ENCODE results near the gene KLHL30.

The KLHL30 gene

DNA sequence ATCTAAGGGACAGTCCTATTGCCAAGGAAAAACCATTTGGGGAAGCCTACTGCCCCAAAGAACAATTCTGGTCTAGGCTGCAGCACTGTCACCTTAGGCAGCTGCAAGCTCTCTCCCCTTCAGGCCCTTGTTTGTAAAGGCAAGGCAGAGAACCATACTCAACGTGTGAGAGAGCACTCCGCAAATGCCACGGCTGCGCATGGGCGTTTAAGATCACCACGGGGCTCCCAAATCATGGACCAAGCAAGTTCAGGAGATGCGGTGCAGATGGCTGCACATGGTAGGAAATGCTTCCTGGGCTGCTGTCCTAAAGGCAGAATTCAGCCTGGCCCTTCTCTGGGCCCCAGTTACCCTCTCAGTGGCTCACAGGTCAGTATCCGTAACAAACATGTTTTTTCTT, 35.8 kb downstream of the KLHL30 start:
- H3K4me3 ChIP-seq (IDR thresholded peaks at IDR 0.05; ENCODE audit: insufficient read depth, low read depth, low read length): no peak overlapping the region
- H3K4me2 ChIP-seq: no peak overlapping the region
- no peaks in the 10 kb centered on the region for H4K20me1 ChIP-seq (ENCODE audit: insufficient read depth)
- H3K4me1 ChIP-seq (ENCODE audit: low read depth, poor library complexity, severe bottlenecking): peaks cover 5% of the 10 kb centered on the region
- H3K27me3 ChIP-seq (ENCODE audit: insufficient read depth, low read depth): no peaks in the 10 kb centered on the region
- no peak overlapping the region for H3K9ac ChIP-seq
- no peak overlapping the region for H3K27ac ChIP-seq
- H3K36me3 ChIP-seq (ENCODE audit: insufficient read depth): no peaks in the 10 kb centered on the region
- TF ChIP-seq, protein P1, sequence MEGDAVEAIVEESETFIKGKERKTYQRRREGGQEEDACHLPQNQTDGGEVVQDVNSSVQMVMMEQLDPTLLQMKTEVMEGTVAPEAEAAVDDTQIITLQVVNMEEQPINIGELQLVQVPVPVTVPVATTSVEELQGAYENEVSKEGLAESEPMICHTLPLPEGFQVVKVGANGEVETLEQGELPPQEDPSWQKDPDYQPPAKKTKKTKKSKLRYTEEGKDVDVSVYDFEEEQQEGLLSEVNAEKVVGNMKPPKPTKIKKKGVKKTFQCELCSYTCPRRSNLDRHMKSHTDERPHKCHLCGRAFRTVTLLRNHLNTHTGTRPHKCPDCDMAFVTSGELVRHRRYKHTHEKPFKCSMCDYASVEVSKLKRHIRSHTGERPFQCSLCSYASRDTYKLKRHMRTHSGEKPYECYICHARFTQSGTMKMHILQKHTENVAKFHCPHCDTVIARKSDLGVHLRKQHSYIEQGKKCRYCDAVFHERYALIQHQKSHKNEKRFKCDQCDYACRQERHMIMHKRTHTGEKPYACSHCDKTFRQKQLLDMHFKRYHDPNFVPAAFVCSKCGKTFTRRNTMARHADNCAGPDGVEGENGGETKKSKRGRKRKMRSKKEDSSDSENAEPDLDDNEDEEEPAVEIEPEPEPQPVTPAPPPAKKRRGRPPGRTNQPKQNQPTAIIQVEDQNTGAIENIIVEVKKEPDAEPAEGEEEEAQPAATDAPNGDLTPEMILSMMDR (conservative IDR thresholded peaks at IDR 0.05; ENCODE audit: low read depth, low read length): no peak
- H3K79me2 ChIP-seq (ENCODE audit: insufficient read depth, low read depth): no peaks in the 10 kb centered on the region
- H2AFZ ChIP-seq (ENCODE audit: low read depth): no peak overlapping the region

DNA sequence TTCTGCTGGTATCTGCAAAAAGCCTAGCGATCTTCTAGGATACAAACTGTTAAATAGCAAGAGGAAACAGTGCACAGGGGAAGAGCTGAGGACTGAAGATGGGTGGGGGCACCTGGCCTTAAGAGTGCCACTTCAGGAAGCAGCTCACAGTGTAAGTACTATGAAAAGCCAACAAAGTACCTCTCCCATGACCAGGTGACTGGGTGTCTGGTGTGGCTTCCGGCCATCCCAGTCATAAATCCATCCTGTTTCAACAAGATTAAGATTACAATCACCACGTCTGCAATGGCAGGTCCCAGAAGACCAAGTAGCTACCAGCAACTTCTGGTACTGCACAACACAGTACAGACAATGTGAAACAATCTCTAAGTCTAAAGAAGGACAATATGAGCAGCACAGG, 36.2 kb downstream of the KLHL30 start:
- H3K27ac ChIP-seq: no peak overlapping the region
- H3K27me3 ChIP-seq (ENCODE audit: insufficient read depth, low read depth): no peaks in the 10 kb centered on the region
- H3K4me3 ChIP-seq (IDR thresholded peaks at IDR 0.05; ENCODE audit: insufficient read depth, low read depth, low read length): no peak overlapping the region
- H3K9ac ChIP-seq: no peak overlapping the region
- H3K79me2 ChIP-seq (ENCODE audit: insufficient read depth, low read depth): no peaks in the 10 kb centered on the region
- H4K20me1 ChIP-seq (ENCODE audit: insufficient read depth): no peaks in the 10 kb centered on the region
- no peak overlapping the region for H3K4me2 ChIP-seq
- H3K4me1 ChIP-seq (ENCODE audit: low read depth, poor library complexity, severe bottlenecking): peaks cover 5% of the 10 kb centered on the region
- H2AFZ ChIP-seq (ENCODE audit: low read depth): no peak overlapping the region
- H3K36me3 ChIP-seq (ENCODE audit: insufficient read depth): no peaks in the 10 kb centered on the region
- TF ChIP-seq, protein P1 (conservative IDR thresholded peaks at IDR 0.05; ENCODE audit: low read depth, low read length): no peak

DNA sequence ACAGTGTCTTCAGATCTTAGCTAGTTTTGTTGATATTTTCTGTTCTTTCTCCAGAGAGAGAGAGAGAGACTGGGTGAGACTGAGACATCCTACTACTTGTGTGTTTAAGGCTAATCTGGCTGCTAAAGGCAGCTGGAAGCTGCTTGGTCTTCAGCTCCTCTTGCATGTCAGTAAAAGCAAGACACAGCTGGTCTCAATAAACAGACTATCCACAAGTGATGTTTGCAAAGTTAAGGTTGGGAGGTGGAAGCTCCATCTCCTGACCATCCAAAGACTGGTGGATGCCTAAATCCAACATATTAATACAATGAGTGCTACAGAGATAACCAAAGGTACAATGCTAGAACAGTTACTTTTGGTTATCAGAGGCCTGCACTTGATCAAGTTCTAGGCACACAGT, 38.1 kb downstream of the KLHL30 start:
- no peak overlapping the region for H3K27ac ChIP-seq
- no peak overlapping the region for H3K9ac ChIP-seq
- TF ChIP-seq, protein P1 (conservative IDR thresholded peaks at IDR 0.05; ENCODE audit: low read depth, low read length): no peak
- no peak overlapping the region for H3K4me2 ChIP-seq
- H3K36me3 ChIP-seq (ENCODE audit: insufficient read depth): no peaks in the 10 kb centered on the region
- no peak overlapping the region for H2AFZ ChIP-seq (ENCODE audit: low read depth)
- no peaks in the 10 kb centered on the region for H3K79me2 ChIP-seq (ENCODE audit: insufficient read depth, low read depth)
- H3K4me3 ChIP-seq (IDR thresholded peaks at IDR 0.05; ENCODE audit: insufficient read depth, low read depth, low read length): no peak overlapping the region
- no peaks in the 10 kb centered on the region for H3K4me1 ChIP-seq (ENCODE audit: low read depth, poor library complexity, severe bottlenecking)
- H4K20me1 ChIP-seq (ENCODE audit: insufficient read depth): no peaks in the 10 kb centered on the region
- no peaks in the 10 kb centered on the region for H3K27me3 ChIP-seq (ENCODE audit: insufficient read depth, low read depth)

DNA sequence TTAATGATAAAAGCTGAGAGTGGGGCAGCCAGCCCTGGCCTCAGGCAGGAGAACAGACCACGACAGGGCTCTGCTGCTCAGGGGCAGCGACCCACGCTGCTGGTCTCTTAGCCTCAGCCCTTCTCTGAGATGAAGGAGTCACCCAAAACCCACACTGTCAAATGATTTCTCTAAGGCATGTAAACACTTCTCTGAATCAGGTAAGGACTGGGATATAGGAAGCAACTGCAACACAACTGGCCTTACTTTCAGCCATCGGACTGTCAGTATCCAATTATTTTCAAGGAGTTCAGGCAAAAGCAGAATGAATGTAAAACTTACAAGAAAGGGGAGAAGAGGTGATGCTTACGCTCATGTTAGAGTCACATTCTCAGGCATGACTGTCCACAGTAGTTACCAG, 42.1 kb downstream of the KLHL30 start:
- TF ChIP-seq, protein P1 (conservative IDR thresholded peaks at IDR 0.05; ENCODE audit: low read depth, low read length): no peak
- H3K4me2 ChIP-seq: no peak overlapping the region
- H3K27ac ChIP-seq: no peak overlapping the region
- no peak overlapping the region for H3K9ac ChIP-seq
- no peaks in the 10 kb centered on the region for H3K27me3 ChIP-seq (ENCODE audit: insufficient read depth, low read depth)
- H3K4me3 ChIP-seq (IDR thresholded peaks at IDR 0.05; ENCODE audit: insufficient read depth, low read depth, low read length): no peak overlapping the region
- no peaks in the 10 kb centered on the region; the same call in 1 of the 2 replicates for H3K36me3 ChIP-seq (ENCODE audit: insufficient read depth)
- no peak overlapping the region for H2AFZ ChIP-seq (ENCODE audit: low read depth)
- H3K4me1 ChIP-seq (ENCODE audit: low read depth, poor library complexity, severe bottlenecking): no peaks in the 10 kb centered on the region
- no peaks in the 10 kb centered on the region for H3K79me2 ChIP-seq (ENCODE audit: insufficient read depth, low read depth)
- no peaks in the 10 kb centered on the region for H4K20me1 ChIP-seq (ENCODE audit: insufficient read depth)
